PC-9 (cell line): ENCODE results near the gene PDE12. TPM values are rescaled to one million over a fixed set of nuclear protein-coding genes. Genes with fewer than 3 reads are reported as not detected.

Experiments used
- BruUV-seq: library from RNA; stranded (reverse); fragments of 400-500 nt; replicated peaks from 2 replicates; lab custom pipeline; 2021; lab: Mats Ljungman, UMichigan
- CTCF ChIA-PET: fragments of 300-600 bp; sonication (Branson Sonifier 250); formaldehyde crosslinking; loops from one replicate; lab custom pipeline; 2022; ENCODE audit warnings: antibody characterized with exemption; lab: Charles Lee
- POLR2A ChIA-PET: fragments of 300-600 bp; sonication (Branson Sonifier 250); formaldehyde crosslinking; loops from one replicate; lab custom pipeline; 2022; ENCODE audit warnings: antibody characterized with exemption; ENCODE audit not compliant: unreplicated experiment; lab: Charles Lee
- DNase-seq, 2 experiments: peaks; one replicate each; pipeline versions ENCODE4 v3.0.0 to v3.0.0-alpha.2; 2015 to 2022; ENCODE audit warnings: mixed read lengths in 1 of 2
- H2AFZ ChIP-seq: fragments of 200-600 bp; sonication (generic); 2 replicates; pipeline ENCODE4 v1.8.1; 2017; ENCODE audit warnings: antibody characterized with exemption
- H3F3A ChIP-seq: fragments of 200-600 bp; sonication (generic); 2 replicates; pipeline ENCODE4 v1.8.1; 2017; ENCODE audit warnings: antibody characterized with exemption, mild to moderate bottlenecking, low read depth; ENCODE audit not compliant: insufficient read depth
- H3K27ac ChIP-seq: fragments of 200-600 bp; sonication (generic); 2 replicates; pipeline ENCODE4 v1.6.1; 2016; ENCODE audit warnings: mixed run types
- H3K27me3 ChIP-seq: fragments of 200-600 bp; sonication (generic); 2 replicates; pipeline ENCODE4 v1.6.1; 2016; ENCODE audit warnings: low read depth, mixed run types; ENCODE audit not compliant: insufficient read depth
- H3K36me3 ChIP-seq: fragments of 200-600 bp; sonication (generic); 2 replicates; pipeline ENCODE4 v1.6.1; 2016; ENCODE audit warnings: low read depth, mixed run types
- H3K4me1 ChIP-seq: fragments of 200-600 bp; sonication (generic); replicated peaks from 2 replicates; pipeline ENCODE4 v1.6.1; 2016; ENCODE audit warnings: mixed run types; ENCODE audit not compliant: insufficient read depth
- H3K4me2 ChIP-seq: fragments of 200-600 bp; sonication (generic); 2 replicates; pipeline ENCODE4 v1.6.1; 2017; ENCODE audit warnings: mixed run types
- H3K4me3 ChIP-seq: fragments of 200-600 bp; sonication (generic); 2 replicates; pipeline ENCODE4 v1.6.1; 2016; ENCODE audit warnings: mixed run types
- H3K79me2 ChIP-seq: fragments of 200-600 bp; sonication (generic); 2 replicates; pipeline ENCODE4 v1.6.1; 2017; ENCODE audit warnings: low read depth, mixed run types
- H3K9me2 ChIP-seq: fragments of 200-600 bp; sonication (generic); 2 replicates; pipeline ENCODE4 v1.8.1; 2017; ENCODE audit warnings: mild to moderate bottlenecking; ENCODE audit not compliant: insufficient read depth
- H3K9me3 ChIP-seq: fragments of 200-600 bp; sonication (generic); 2 replicates; pipeline ENCODE4 v1.8.1; 2016; ENCODE audit warnings: low read depth; ENCODE audit not compliant: insufficient read depth
- H4K20me1 ChIP-seq: fragments of 200-600 bp; sonication (generic); 2 replicates; pipeline ENCODE4 v1.8.1; 2017; ENCODE audit not compliant: insufficient read depth
- EZH2 ChIP-seq: fragments of 200-600 bp; sonication (generic); IDR thresholded peaks from 2 replicates; pipeline ENCODE4 v1.8.0; 2017; ENCODE audit warnings: antibody characterized with exemption, low read depth
- intact Hi-C: fragments of 100-400 bp; cut with micrococcal nuclease; formaldehyde crosslinking; loops from one replicate; pipeline ENCODE4 v1.10.0; 2022; ENCODE audit not compliant: unreplicated experiment
- total RNA-seq: library from RNA; stranded (reverse); gene quantifications from 2 replicates; pipeline ENCODE4 v1.2.3, GENCODE V29; 2021
- TF ChIP-seq, protein P1 (sequence below): fragments of 200-600 bp; sonication (generic); conservative IDR thresholded peaks from 2 replicates; pipeline ENCODE4 v1.6.1; 2017; ENCODE audit warnings: mixed run types, antibody characterized with exemption, mild to moderate bottlenecking, moderate library complexity

Gene PDE12
- total RNA-seq, 1 experiment from 2014 or later: 16.6 TPM

DNA sequence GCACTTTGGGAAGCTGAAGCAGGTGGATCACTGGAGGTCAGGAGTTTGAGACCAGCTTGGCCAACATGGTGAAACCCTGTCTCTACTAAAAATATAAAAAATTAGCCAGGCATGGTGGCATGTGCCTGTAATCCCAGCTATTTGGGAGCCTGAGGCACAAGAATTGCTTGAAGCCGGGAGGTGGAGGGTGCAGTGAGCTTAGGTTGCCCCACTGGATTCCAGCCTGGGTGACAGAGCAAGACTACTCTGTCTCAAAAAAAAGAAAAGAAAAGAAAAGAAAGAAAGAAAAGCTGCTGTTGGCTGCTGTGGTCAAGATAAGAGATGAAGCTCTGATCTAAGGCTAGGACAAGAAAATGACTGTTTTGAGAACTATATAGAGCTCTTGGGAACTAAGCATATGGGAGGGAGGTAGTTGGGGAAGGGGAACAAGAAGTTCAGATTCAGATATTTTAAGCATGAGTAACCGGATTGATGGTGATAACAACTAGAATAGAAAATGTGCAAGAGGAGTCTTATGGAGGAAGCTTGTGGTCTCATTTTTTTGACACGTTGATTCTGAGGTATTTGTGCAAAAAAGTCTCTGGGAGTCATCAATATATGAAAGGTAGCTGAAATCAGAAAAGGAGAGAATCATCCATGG is 37.7 kb upstream of the PDE12 start:
- peak overlapping the region; percentile 92 for H3K27ac ChIP-seq
- no peaks in the 10 kb centered on the region for H3K36me3 ChIP-seq
- no peaks in the 10 kb centered on the region for H3K9me2 ChIP-seq
- no peaks in the 10 kb centered on the region for H3K79me2 ChIP-seq
- intact Hi-C loops: loop anchor here (1.0 to 10.0 kb wide), 2 partner anchors 12 to 64 kb away; no protein-coding TSS in a partner anchor
- POLR2A ChIA-PET: interaction anchor here (0.6 to 0.7 kb wide), 4 partner anchors 19 to 480 kb away, joined by 3 to 5 read pairs (median 4); no protein-coding TSS in a partner anchor
- H2AFZ ChIP-seq: 0 out of 2 replicates have a peak overlapping the region, but pooled peaks have one; percentile 62
- H3K4me3 ChIP-seq: no peak overlapping the region; the same call in 1 of the 2 replicates
- H3K9me3 ChIP-seq: no peaks in the 10 kb centered on the region
- BruUV-seq: no TSS peak
- peak; percentile 69 to 93 for DNase-seq
- no peak for TF ChIP-seq EZH2
- TF ChIP-seq, protein P1, sequence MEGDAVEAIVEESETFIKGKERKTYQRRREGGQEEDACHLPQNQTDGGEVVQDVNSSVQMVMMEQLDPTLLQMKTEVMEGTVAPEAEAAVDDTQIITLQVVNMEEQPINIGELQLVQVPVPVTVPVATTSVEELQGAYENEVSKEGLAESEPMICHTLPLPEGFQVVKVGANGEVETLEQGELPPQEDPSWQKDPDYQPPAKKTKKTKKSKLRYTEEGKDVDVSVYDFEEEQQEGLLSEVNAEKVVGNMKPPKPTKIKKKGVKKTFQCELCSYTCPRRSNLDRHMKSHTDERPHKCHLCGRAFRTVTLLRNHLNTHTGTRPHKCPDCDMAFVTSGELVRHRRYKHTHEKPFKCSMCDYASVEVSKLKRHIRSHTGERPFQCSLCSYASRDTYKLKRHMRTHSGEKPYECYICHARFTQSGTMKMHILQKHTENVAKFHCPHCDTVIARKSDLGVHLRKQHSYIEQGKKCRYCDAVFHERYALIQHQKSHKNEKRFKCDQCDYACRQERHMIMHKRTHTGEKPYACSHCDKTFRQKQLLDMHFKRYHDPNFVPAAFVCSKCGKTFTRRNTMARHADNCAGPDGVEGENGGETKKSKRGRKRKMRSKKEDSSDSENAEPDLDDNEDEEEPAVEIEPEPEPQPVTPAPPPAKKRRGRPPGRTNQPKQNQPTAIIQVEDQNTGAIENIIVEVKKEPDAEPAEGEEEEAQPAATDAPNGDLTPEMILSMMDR: no peak
- H3K27me3 ChIP-seq: no peaks in the 10 kb centered on the region
- H3K4me1 ChIP-seq: peaks cover 38% of the 10 kb centered on the region
- CTCF ChIA-PET: interaction anchor here (0.6 kb wide), 4 partner anchors 19 to 659 kb away, joined by 3 to 5 read pairs (median 4); no protein-coding TSS in a partner anchor
- no peaks in the 10 kb centered on the region for H4K20me1 ChIP-seq
- peaks cover 37% of the 10 kb centered on the region for H3F3A ChIP-seq
- peak overlapping the region; percentile 54 for H3K4me2 ChIP-seq

DNA sequence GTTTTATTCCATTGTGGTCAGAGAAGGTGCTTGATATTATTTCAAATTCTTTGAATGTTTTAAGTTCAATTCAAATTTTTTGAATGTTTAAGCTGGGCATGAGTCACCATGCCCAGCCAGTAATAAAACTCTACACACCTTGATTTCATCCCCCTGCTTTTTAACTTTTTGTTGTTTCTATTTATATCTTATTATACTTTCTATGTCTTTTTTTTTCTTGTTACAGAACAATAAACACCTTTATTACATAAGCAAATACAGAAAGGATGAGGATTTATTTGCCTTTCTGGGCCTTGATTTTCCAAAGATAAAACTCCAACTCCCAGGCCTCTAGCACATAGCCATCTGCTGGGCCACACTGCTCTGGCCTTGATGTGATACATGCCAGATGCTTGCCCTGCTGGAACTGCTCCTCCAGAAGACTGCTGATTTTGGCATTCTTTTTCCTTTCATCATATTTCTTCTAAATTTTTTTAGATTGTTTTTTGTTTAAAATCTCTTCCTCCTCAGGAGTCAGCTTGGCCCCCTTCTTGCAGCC is 25.9 kb upstream of the PDE12 start:
- H4K20me1 ChIP-seq: no peaks in the 10 kb centered on the region
- BruUV-seq: no TSS peak
- no peaks in the 10 kb centered on the region for H3K9me3 ChIP-seq
- H3K9me2 ChIP-seq: no peaks in the 10 kb centered on the region
- no peak overlapping the region for H3K4me3 ChIP-seq
- peak overlapping the region; percentile 1; the same call in 1 of the 2 replicates for H3K4me2 ChIP-seq
- H3K4me1 ChIP-seq: peaks cover 22% of the 10 kb centered on the region
- H3K36me3 ChIP-seq: no peaks in the 10 kb centered on the region
- TF ChIP-seq EZH2: no peak
- TF ChIP-seq, protein P1: no peak
- ChIA-PET CTCF (no interaction called here), POLR2A (interaction anchor here (0.7 to 1.0 kb wide), 2 partner anchors 163 to 255 kb away, joined by 5 to 17 read pairs; no protein-coding TSS in a partner anchor)
- H3K27ac ChIP-seq: peak overlapping the region; percentile 51
- H3K27me3 ChIP-seq: no peaks in the 10 kb centered on the region
- DNase-seq: peak; percentile 29 to 77
- no peak overlapping the region for H2AFZ ChIP-seq
- H3F3A ChIP-seq: peaks cover 19% of the 10 kb centered on the region; the same call in 1 of the 2 replicates
- no peaks in the 10 kb centered on the region for H3K79me2 ChIP-seq
- intact Hi-C loops: loop anchor here (1.0 kb wide), 1 partner anchor 12 kb away; no protein-coding TSS in a partner anchor

DNA sequence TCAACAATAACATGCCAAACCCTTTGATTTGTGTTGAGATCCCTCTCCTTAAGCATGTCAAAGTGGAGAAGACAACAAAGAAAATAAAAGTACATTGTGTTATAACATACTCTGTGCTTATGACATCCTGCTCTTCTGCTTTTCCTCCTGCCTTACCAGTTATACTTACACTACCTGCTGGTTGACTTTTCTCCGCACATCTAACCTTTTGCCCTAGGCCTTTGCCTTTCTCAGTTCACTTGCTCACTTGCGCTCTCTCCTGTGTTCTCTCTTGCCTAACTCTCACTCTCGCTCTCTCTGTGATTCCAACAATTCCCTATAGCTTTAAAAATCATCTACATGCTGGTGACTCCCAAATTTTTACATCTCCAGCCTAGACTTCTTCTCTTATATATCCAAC is 17.6 kb upstream of the PDE12 start:
- POLR2A ChIA-PET: no interaction called here
- H3K9me3 ChIP-seq: no peaks in the 10 kb centered on the region
- no peaks in the 10 kb centered on the region for H3K36me3 ChIP-seq
- H4K20me1 ChIP-seq: no peaks in the 10 kb centered on the region
- no TSS peak for BruUV-seq
- intact Hi-C loops: no loop called here
- 0 out of 2 replicates have a peak overlapping the region, but pooled peaks have one; percentile 8 for H2AFZ ChIP-seq
- TF ChIP-seq EZH2: no peak
- TF ChIP-seq, protein P1: no peak
- peaks cover 14% of the 10 kb centered on the region for H3K4me1 ChIP-seq
- CTCF ChIA-PET: no interaction called here
- peak overlapping the region; percentile 53 for H3K4me2 ChIP-seq
- no peak overlapping the region for H3K4me3 ChIP-seq
- peak; percentile 25 to 75 for DNase-seq
- H3K27me3 ChIP-seq: no peaks in the 10 kb centered on the region
- H3K27ac ChIP-seq: 0 out of 2 replicates have a peak overlapping the region, but pooled peaks have one; percentile 13
- no peaks in the 10 kb centered on the region for H3K9me2 ChIP-seq
- H3K79me2 ChIP-seq: no peaks in the 10 kb centered on the region
- peaks cover 6% of the 10 kb centered on the region; the same call in 1 of the 2 replicates for H3F3A ChIP-seq
